ENCODE results near the gene RCVRN.

Gene RCVRN

DNA sequence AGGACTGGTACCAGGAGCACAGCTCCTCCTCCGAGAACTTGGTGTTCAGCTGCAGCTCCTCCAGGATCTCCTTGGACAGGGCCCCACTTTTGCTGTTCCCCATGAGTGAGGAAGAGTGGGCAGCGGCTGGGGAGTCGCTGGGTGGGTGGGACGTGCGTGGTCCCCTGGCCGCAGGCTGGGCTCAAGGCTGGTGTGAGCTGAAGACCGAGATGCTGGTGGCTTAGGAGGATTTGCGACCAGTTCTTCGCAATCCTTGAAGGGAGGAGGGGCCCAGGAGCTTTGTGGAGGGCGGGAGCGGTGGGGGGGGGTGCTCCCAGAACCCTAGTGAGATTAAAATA is at the start of gene RCVRN:
RCVRN (minus strand) TSS at position 194 of the 338 bp plus-strand sequence; CDS start at position 103, 91 bp downstream.
- DNase-seq = no peak

GRCh38 chr17:9953492-9953891 is 48.4 kb upstream of the RCVRN start:
- no peak for DNase-seq

GRCh38 chr17:9951803-9952202 is 46.7 kb upstream of the RCVRN start:
- DNase-seq = no peak

DNA sequence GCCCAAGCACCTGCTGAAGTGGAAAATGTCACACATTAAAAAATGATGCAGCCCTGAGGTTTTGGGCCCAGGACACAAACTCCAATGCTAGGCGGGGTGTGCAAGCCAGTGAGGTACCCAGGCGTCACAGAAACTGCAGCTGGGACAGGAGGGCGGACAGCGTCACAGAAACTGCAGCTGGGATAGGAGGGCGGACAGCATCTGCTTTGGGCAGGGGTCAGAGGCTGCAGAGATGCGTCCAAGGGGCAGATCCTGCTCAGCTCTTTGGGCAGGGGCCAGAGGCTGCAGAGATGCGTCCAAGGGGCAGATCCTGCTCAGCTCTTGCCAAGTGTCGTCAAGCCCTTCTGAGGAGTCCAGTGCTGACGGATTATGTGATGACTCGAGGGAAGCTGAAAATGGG is 43.9 kb upstream of the RCVRN start:
- DNase-seq = no peak

DNA sequence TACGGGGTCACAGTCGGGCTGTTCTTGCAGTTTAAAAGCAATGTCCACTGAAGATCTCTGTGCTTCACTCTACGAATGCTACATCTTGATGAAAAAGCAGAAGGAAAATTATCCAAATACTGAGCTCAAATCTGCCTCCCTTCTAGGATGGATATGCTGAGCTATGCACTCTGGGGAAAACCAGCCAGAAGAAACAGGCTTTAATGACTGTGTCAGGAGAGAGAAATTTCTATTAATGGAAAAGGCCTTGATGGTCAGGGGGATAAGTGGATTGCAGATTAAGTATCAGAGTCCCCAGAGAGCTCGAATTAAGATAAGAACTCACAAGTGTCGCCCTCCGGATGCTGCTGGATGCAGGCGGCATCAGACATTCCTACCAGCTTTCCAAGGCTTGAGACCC is 39.6 kb upstream of the RCVRN start:
- no peak for DNase-seq

DNA sequence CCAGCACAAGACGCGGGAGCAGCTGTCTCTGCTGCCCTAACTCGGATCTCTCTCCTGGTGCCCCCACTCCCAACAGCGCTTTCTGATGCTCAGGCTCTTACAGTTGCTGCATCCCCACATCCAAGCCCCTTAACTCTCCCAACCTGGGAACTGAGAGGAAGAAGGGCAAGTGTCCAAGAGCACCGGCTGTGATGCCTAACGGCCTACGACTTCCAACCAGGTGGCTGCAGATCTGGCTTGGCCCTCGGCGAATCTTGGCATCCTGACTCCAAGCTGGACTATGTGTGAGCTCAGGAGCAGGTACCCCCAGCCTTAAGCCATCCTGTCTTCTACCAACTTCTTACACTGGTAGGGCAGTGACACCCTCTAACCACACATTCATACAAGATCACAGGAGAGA is 38.3 kb upstream of the RCVRN start:
- DNase-seq = no peak

- no peak for DNase-seq
Measured at GRCh38 chr17:9942885-9943284, 37.8 kb upstream of the RCVRN start.

GRCh38 chr17:9941305-9941704 is 36.2 kb upstream of the RCVRN start:
- no peak for DNase-seq

DNA sequence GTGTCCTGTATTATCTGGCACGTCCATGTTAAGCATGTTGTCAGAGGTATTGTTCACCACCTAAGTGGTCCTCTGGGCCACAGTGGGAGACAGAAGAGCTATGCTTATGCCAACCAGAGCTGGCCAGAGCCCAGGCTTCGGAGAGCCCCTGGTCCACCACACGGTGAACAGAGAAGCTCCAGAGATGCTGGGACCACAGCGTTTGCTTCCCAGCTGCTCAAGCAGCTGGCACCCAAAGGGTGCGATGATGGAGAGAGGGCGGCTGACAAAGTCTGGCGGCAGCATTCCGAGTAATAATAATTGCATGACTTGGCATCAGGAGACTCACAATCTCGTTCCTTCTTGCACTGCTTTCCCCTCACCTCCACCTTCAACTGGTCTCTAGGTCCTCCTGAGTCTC is 35.8 kb upstream of the RCVRN start:
- DNase-seq = no peak

GRCh38 chr17:9938764-9939163 is 33.7 kb upstream of the RCVRN start:
- DNase-seq = no peak

DNA sequence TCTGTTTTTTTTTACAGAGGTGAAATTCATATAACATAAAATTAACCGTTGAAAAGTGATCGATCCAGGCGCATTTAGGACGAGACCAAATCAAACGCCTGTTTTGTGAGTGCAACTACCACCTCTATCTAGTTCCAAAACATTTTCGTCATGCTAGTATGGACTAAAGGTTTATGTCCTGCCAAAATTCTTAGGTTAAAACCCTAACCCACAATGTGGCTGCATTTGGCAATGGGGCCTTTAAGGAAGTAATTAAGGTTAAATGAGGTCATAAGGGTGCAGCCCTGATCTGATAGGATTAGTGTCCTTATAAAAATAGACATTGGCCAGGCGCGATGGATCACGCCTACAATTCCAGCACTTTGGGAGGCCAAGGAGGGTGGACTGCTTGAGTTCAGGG is 32.8 kb upstream of the RCVRN start:
- no peak for DNase-seq

DNA sequence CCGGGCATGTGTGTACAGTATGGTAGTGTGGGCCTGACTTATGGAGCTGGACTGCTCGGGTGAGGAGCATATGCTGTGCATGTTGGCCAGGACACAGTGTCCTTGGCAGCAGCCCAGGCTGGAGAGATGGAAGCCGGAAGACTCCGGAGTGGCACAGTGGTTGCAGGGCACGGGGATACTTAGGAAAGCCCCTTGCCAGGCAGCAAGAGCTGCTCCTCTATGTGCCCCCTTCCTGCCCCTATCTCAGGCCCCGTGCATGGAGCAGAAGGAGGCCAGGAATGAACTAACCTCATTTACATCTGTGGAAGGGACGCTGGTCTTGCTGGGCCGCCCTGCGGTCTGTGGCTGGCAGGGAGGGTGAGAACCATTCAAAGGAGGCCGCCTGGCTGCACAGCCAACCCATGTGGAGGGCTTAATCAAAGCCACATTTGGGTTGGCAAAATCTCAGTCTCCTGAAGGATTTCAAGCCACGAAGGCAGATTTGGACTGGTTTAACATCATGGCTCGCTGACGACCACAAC is 32.2 kb upstream of the RCVRN start:
- no peak for DNase-seq

- DNase-seq = no peak
Measured at GRCh38 chr17:9936095-9936494, 31.0 kb upstream of the RCVRN start.

DNA sequence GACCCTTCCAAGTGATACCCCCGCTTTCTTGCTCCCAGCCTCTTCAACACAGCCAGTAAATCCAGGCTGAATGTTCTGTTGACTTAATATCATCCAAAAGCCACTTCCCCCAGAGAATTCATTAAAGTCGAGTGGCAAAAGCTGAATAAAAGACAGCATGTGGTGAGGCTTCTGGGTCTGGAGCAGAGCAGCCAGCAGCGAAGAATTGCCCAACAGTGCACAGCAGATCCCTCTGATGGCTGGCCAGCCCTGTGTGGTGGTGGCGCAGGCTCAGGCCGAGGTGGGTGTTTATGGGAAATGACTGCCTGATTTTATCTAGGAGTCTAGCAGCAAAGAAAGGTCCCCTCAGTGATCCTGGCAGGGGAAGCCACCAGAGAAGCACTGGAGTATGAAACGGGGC is 30.3 kb upstream of the RCVRN start:
- no peak for DNase-seq

- DNase-seq = no peak
Measured at GRCh38 chr17:9934331-9934730, 29.3 kb upstream of the RCVRN start.

GRCh38 chr17:9932491-9932890 is 27.4 kb upstream of the RCVRN start:
- no peak for DNase-seq

GRCh38 chr17:9931144-9931741 is 26.2 kb upstream of the RCVRN start:
- no peak for DNase-seq

- DNase-seq = no peak
Measured at GRCh38 chr17:9929871-9930270, 24.8 kb upstream of the RCVRN start.

GRCh38 chr17:9928601-9929333 is 23.7 kb upstream of the RCVRN start:
- DNase-seq = no peak

DNA sequence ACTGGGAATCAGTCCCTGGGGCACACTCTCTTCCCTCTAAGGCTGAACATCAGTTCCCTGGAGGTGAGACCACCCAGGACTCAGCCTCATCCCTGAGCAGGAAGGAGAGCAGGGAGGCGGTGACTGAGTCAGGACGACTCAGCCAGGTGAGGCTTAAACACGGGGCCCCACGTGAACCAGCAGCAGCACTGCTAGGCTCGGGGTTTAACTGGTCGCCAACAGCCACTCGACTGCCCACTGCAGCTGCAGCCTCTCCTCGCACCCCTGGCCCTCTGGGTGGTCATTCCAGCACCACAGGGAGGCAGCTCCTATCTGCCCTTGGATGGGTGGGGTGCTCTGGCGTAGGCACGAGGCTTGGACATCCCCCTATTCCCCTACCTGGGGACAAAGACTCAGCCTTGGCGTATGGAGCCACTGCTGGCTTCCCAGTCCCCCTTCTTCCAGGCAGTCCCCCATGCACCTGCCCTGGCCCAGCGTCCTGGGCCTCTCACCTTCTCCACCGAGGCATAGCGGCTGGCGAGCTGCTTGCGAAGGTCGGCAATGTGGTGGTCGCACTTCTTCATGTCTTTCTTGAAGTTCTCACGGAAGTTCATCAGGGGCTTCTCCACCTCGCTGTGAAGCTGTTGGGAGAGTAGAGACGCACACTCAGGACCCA is 21.2 kb upstream of the RCVRN start:
- no peak for DNase-seq

- no peak for DNase-seq
Measured at GRCh38 chr17:9925457-9925856, 20.4 kb upstream of the RCVRN start.

- peak; percentile 17 for DNase-seq
Measured at GRCh38 chr17:9924735-9925191, 19.7 kb upstream of the RCVRN start.

DNA sequence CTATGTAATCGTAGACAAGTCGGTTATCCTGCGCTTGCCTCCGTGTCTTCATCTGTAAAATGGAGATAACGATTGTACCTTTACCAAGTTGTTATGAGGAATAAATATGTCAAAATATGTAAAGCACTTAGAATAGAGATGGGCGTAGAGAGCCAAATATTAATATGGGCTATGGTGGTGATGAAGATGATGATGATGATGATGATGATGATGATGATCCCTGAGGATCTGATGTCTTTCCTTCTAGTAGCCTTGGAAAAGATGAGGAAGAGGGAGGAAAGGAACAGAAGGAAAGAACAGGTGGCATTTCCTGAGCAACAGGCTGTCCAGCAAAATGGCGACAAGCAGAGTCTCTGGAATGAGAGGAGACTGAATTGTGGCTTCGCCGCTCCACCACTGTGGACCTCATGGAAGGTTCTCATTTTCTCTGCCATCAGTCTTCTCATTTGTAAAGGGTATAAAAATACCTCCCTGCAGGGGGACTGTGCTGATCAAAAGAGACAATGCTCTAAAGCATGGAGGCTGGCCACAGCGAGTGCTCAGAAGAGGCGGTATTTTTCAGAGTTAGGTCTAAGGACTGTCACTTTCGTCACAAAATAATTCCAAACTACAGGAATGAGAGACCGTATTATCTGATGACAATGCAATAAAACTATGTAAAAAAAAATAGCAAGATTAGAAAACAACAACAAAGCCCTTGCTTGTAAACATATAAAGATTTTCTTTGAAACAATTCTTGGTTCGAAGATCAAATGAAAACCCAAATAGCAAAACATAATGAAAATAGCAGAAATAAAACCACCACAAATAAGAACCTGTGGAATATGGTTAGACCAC is 17.2 kb upstream of the RCVRN start:
- no peak for DNase-seq

All from DMS79 treated with DMSO at 0.1 percent for 48 hours (cell line).